Tracheal epithelial cell (primary cell): Measurements from ENCODE around the gene AARS1. TPM values are rescaled to one million over a fixed set of nuclear protein-coding genes. Genes with fewer than 3 reads are reported as not detected.

Experiments
- total RNA-seq: library from RNA; depleted of rRNA; stranded (reverse); fragments of >200 nt; gene quantifications from 2 replicates; pipeline ENCODE4 v1.2.1, GENCODE V29; 2014

AARS1 gene
- 221 and 270 TPM in 2 replicates for total RNA-seq

GRCh38 chr16:70289229-70290094 lies at the start of gene AARS1:
TSS of gene AARS1 (minus strand) at chr16:70289506. CDS start at chr16:70282763, 6,743 bp downstream.

GRCh38 chr16:70298988-70299938 lies 10.0 kb upstream of the AARS1 start, which contains the start of gene DDX19B:
TSS of gene DDX19B (plus strand) at chr16:70299186. CDS start at chr16:70299298, 112 bp downstream.

GRCh38 chr16:70251629-70252354 lies 37.5 kb downstream of the AARS1 start, which contains the start of gene EXOSC6:
TSS of gene EXOSC6 (minus strand) at chr16:70251940. CDS start at chr16:70251900, 40 bp downstream.

Other genes with a start within 250 kb of the AARS1 start
- 7.9 and 9.4 TPM in 2 replicates for gene PDPR, start 175.2 kb downstream of the AARS1 start, total RNA-seq
- 0.21 and 1.4 TPM in 2 replicates for gene CLEC18C, start 115.7 kb downstream of the AARS1 start, total RNA-seq
- gene EXOSC6, start 37.6 kb downstream of the AARS1 start, total RNA-seq = 35.7 and 40.1 TPM in 2 replicates
- 19.3 and 26.0 TPM in 2 replicates for gene DDX19B, start 9.7 kb upstream of the AARS1 start, total RNA-seq
- gene DDX19A, start 57.4 kb upstream of the AARS1 start, total RNA-seq = 27.7 and 38.8 TPM in 2 replicates
- 4.3 and 9.6 TPM in 2 replicates for gene ST3GAL2, start 149.6 kb upstream of the AARS1 start, total RNA-seq
- gene FCSK, start 165.1 kb upstream of the AARS1 start, total RNA-seq = 12.0 and 13.6 TPM in 2 replicates
- 63.1 and 76.3 TPM in 2 replicates for gene COG4, start 234.0 kb upstream of the AARS1 start, total RNA-seq
- gene SF3B3, start 234.3 kb upstream of the AARS1 start, total RNA-seq = 74.5 and 122 TPM in 2 replicates